Activated CD4-positive, alpha-beta memory T cell treated with anti-CD3 and anti-CD28 coated beads, Interleukin-2, amount 10 ng/mL, durations not matched to agents 7 days and 5 days (primary cell): ENCODE measurements around the gene DSPP. TPM values are rescaled to one million over a fixed set of nuclear protein-coding genes. Genes with fewer than 3 reads are reported as not detected.

ENCODE experiments used
- CTCF ChIA-PET: fragments of 350-600 bp; sonication (Branson Sonifier 250); formaldehyde crosslinking; loops from one replicate; lab custom pipeline; 2021; ENCODE audit warnings: antibody characterized with exemption, inconsistent platforms; lab: Charles Lee
- POLR2A ChIA-PET: fragments of 350-600 bp; sonication (Branson Sonifier 250); formaldehyde crosslinking; loops from one replicate; lab custom pipeline; 2021; ENCODE audit warnings: antibody characterized with exemption; lab: Charles Lee
- DNase-seq: peaks from one replicate; pipeline ENCODE4 v3.0.0-alpha.2; 2020
- H3K27ac Mint-ChIP-seq: one replicate; pipeline ENCODE4 v1.8.0; 2021; ENCODE audit warnings: mild to moderate bottlenecking, mixed read lengths
- H3K27me3 Mint-ChIP-seq: one replicate; pipeline ENCODE4 v1.8.0; 2021; ENCODE audit warnings: mixed read lengths
- H3K36me3 Mint-ChIP-seq: one replicate; pipeline ENCODE4 v1.8.0; 2021; ENCODE audit warnings: low read depth, mixed read lengths
- H3K4me1 Mint-ChIP-seq: one replicate; pipeline ENCODE4 v1.8.0; 2021; ENCODE audit warnings: mixed read lengths
- H3K4me3 Mint-ChIP-seq: one replicate; pipeline ENCODE4 v1.8.0; 2021; ENCODE audit warnings: mild to moderate bottlenecking, mixed read lengths
- H3K9me3 Mint-ChIP-seq: one replicate; pipeline ENCODE4 v1.8.0; 2021; ENCODE audit warnings: mixed read lengths
- total RNA-seq, 2 experiments: library from RNA; stranded (reverse); gene quantifications; one replicate each; pipeline ENCODE4 v1.2.3, GENCODE V29; 2021

The DSPP gene
- total RNA-seq, 2 experiments from 2014 or later, result not detected

DNA sequence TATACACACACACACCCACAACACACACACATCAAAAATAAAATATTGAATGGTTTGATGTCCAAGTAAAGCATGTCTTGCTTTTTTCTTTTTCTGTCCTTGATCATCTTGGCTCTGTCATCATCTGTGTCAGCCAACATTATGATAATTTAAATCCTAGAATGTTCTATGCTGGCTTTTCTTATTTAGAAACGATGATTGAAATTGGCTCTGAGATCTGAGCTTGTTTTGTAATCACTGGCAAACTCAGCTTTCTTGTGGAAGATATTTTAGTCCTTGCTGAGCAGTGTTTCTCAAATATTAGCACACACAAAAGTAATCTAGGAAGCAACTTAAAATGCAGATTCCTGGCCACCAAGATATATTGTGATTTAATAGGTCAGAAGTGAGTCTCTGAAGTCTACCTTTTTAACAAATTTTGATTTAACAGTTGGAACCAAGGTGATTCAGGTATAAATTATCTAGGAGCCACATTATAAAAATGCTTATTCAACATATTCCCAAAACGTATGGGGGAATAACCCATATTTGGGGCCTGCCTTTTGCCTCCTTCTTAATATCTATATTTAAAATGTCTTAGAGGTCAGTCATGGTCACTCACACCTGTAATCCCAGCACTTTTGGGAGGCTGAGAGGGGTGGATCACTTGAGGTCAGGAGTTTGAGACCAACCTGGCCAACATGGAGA is 24.0 kb upstream of the DSPP start:
- Mint-ChIP-seq H3K27me3 (no peaks in the 10 kb centered on the region), H3K4me1 (peaks cover 3% of the 10 kb centered on the region), H3K27ac (no peak overlapping the region), H3K4me3 (no peak overlapping the region), H3K36me3 (no peaks in the 10 kb centered on the region), H3K9me3 (no peaks in the 10 kb centered on the region)
- no peak for DNase-seq
- ChIA-PET CTCF (no interaction called here), POLR2A (no interaction called here)

DNA sequence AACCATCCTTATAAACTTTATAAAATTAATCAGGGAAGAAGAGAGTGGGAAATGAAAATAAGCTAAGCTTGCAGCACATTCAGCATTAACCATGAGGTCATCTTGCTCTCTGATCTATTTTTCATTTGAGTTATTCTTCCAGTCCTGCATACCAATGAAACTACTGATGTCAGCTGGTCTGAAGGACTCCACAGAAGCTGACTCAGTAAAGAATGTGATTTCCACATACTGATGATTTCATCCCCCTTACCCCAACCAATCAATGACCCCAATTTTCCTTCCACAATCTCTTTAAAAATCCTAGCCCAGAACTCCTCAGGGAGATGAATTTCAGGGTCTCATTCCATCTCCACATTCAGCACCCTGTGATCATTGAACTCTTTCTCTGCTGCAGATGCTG is 18.8 kb upstream of the DSPP start:
- POLR2A ChIA-PET, result no interaction called here
- no peak overlapping the region for H3K4me3 Mint-ChIP-seq
- no peaks in the 10 kb centered on the region for H3K36me3 Mint-ChIP-seq
- no peaks in the 10 kb centered on the region for H3K4me1 Mint-ChIP-seq
- peaks cover 14% of the 10 kb centered on the region for H3K27me3 Mint-ChIP-seq
- CTCF ChIA-PET, result no interaction called here
- DNase-seq, result no peak
- no peak overlapping the region for H3K27ac Mint-ChIP-seq
- H3K9me3 Mint-ChIP-seq, result no peaks in the 10 kb centered on the region

DNA sequence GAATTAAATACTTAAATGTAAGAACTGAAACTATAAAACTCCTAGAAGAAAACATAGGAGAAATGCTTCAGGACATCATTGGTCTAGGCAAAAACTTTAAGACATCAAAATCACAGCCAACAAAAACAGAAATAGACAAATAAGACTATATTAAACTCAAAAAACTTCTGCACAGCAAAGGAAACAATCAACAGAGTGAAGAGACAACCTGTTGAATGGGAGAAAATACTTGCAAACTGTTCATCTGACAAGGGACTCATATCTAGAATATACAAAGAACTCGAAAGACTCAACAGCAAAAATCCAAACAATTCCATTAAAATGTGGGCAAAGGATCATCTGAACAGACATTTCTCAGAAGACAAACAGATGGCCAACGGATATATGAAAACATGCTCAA is 16.2 kb upstream of the DSPP start:
- no peak overlapping the region for H3K27ac Mint-ChIP-seq
- H3K27me3 Mint-ChIP-seq, result peaks cover 24% of the 10 kb centered on the region
- DNase-seq, result no peak
- H3K4me3 Mint-ChIP-seq, result no peak overlapping the region
- CTCF ChIA-PET, result no interaction called here
- H3K9me3 Mint-ChIP-seq, result no peaks in the 10 kb centered on the region
- H3K4me1 Mint-ChIP-seq, result no peaks in the 10 kb centered on the region
- no peaks in the 10 kb centered on the region for H3K36me3 Mint-ChIP-seq
- POLR2A ChIA-PET, result no interaction called here

DNA sequence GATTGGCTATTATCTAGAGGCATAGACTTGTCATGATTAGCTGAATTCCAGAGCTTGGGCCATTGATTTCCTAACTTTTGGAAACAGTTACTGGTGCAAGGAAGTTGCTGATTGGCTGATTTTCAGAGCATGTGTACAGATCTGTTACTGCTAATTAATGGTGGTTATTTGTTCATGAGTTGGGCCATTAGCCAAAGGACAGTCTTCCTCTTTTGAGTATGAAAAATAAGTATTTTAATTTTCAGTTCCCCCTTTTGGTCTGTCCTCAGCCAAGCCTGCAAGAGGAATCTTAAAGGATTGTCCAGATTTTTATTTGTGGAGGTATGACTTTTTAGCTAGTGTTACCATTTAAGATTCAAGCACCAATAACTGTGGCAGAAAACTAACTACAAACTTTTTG is 7.0 kb upstream of the DSPP start:
- CTCF ChIA-PET, result no interaction called here
- no peak overlapping the region for H3K27ac Mint-ChIP-seq
- no peaks in the 10 kb centered on the region for H3K4me1 Mint-ChIP-seq
- no peak for DNase-seq
- POLR2A ChIA-PET, result no interaction called here
- H3K4me3 Mint-ChIP-seq, result no peak overlapping the region
- peaks cover 32% of the 10 kb centered on the region for H3K27me3 Mint-ChIP-seq
- no peaks in the 10 kb centered on the region for H3K9me3 Mint-ChIP-seq
- no peaks in the 10 kb centered on the region for H3K36me3 Mint-ChIP-seq

DNA sequence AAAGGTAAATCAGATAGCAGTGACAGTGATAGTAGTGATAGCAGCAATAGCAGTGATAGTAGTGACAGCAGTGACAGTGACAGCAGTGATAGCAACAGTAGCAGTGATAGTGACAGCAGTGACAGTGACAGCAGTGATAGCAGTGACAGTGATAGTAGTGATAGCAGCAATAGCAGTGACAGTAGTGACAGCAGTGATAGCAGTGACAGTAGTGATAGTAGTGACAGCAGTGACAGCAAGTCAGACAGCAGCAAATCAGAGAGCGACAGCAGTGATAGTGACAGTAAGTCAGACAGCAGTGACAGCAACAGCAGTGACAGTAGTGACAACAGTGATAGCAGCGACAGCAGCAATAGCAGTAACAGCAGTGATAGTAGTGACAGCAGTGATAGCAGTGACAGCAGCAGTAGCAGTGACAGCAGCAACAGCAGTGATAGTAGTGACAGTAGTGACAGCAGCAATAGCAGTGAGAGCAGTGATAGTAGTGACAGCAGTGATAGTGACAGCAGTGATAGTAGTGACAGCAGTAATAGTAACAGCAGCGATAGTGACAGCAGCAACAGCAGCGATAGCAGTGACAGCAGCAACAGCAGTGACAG is 6.1 kb downstream of the DSPP start:
- H3K4me3 Mint-ChIP-seq, result no peak overlapping the region
- no peaks in the 10 kb centered on the region for H3K9me3 Mint-ChIP-seq
- no peaks in the 10 kb centered on the region for H3K36me3 Mint-ChIP-seq
- ChIA-PET POLR2A (no interaction called here), CTCF (no interaction called here)
- no peak for DNase-seq
- no peak overlapping the region for H3K27ac Mint-ChIP-seq
- H3K27me3 Mint-ChIP-seq, result peaks cover 5% of the 10 kb centered on the region
- H3K4me1 Mint-ChIP-seq, result no peaks in the 10 kb centered on the region

DNA sequence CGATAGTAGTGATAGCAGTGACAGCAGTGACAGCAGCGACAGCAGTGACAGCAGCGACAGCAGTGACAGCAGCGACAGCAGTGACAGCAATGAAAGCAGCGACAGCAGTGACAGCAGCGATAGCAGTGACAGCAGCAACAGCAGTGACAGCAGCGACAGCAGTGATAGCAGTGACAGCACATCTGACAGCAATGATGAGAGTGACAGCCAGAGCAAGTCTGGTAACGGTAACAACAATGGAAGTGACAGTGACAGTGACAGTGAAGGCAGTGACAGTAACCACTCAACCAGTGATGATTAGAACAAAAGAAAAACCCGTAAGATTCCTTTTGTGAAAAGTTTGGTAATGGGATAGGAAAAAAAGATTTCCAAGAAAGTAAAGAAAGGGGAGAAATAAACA is 7.9 kb downstream of the DSPP start:
- Mint-ChIP-seq H3K4me3 (no peak overlapping the region), H3K27ac (no peak overlapping the region), H3K4me1 (no peaks in the 10 kb centered on the region), H3K9me3 (no peaks in the 10 kb centered on the region), H3K27me3 (peaks cover 8% of the 10 kb centered on the region), H3K36me3 (no peaks in the 10 kb centered on the region)
- DNase-seq, result no peak
- CTCF ChIA-PET, result no interaction called here
- POLR2A ChIA-PET, result no interaction called here

DNA sequence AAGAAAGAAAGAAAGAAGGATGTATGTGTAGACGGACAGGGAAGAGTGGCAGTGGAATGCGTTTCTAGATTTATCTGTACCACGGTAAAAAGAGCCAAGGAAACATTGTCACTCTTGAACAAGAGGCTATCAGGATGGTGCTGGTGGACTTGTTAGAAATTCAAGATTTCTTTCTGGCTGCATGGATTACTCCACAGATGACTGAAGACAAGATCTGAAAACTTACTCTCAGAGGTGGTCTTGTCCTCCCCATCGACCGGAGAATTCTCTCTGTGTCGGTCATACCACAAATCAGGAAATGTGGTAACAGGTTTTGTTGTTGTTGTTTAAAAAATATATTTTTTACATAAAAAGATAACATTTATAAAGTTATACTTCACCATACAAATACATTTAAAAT is 11.8 kb downstream of the DSPP start:
- POLR2A ChIA-PET, result no interaction called here

DNA sequence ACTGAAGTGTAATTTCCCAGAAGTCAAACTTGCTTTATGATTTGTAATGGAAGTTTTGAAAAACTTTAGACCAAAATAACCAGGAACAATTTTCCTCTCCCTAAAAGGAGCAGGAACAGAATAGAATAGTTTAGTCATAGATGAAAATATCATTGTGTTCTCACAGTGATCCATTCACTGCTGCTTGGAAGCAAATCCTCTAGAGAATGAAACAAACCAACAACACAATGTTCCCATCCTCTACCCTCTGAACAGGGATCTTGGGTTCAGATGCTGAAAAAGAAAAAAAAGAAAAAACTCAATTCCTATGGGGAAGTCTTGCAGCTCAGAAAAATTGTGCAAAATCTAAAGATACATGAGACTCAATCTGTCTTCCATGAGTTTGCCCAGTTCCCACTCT is 12.2 kb downstream of the DSPP start:
- Mint-ChIP-seq H3K36me3 (no peaks in the 10 kb centered on the region), H3K4me1 (no peaks in the 10 kb centered on the region), H3K27me3 (peaks cover 6% of the 10 kb centered on the region), H3K4me3 (no peak overlapping the region), H3K27ac (no peak overlapping the region), H3K9me3 (no peaks in the 10 kb centered on the region)
- POLR2A ChIA-PET, result no interaction called here
- CTCF ChIA-PET, result no interaction called here
- DNase-seq, result no peak

More for the DNA sequence above, 11.8 kb downstream of the DSPP start:
- CTCF ChIA-PET, result no interaction called here
- no peak overlapping the region for H3K27ac Mint-ChIP-seq
- no peaks in the 10 kb centered on the region for H3K4me1 Mint-ChIP-seq
- H3K4me3 Mint-ChIP-seq, result no peak overlapping the region
- no peaks in the 10 kb centered on the region for H3K9me3 Mint-ChIP-seq
- peaks cover 6% of the 10 kb centered on the region for H3K27me3 Mint-ChIP-seq
- DNase-seq, result no peak
- no peaks in the 10 kb centered on the region for H3K36me3 Mint-ChIP-seq

DNA sequence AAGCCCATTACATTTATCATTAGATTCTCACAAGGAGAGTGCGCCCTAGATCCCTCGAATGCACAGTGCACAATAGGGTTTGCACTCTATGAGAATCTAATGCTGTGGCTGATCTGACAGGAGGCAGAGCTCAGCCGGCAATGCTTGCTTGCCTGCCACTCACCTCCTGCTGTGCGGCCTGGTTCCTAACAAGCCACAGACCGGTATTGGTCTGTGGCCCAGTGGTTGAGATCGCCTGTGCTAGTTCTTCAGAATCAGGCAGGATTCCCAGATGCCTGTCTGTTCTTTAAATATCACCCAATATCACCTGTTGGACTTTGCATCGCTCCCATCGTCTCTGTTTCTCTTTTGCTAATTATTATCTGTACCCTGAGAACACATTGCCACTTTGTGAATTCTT is 14.0 kb downstream of the DSPP start:
- CTCF ChIA-PET, result no interaction called here

DNA sequence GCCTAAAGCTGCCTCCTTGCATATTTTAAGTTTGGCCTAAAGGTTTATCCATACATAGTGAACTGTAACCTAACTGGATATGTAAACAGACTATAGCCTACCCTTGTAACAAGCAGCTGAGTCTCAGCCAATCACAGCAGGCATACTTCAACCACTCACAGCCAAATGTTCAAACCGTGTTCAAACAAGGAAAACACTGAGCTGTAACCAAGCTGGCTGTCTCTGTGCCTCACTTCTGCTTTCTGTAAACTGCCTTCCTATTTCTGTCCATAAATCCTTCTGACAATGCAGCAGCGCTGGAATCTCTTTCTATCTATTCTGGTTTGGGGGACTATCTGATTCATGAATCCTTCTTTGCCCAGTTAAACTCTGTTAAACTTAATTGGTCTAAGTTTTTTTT is 16.4 kb downstream of the DSPP start:
- Mint-ChIP-seq H3K27ac (no peak overlapping the region), H3K4me3 (no peak overlapping the region), H3K9me3 (no peaks in the 10 kb centered on the region), H3K36me3 (no peaks in the 10 kb centered on the region), H3K4me1 (no peaks in the 10 kb centered on the region), H3K27me3 (peaks cover 5% of the 10 kb centered on the region)
- ChIA-PET POLR2A (no interaction called here), CTCF (no interaction called here)
- DNase-seq, result no peak

More for the DNA sequence above, 14.0 kb downstream of the DSPP start:
- Mint-ChIP-seq H3K4me3 (no peak overlapping the region), H3K4me1 (no peaks in the 10 kb centered on the region), H3K36me3 (no peaks in the 10 kb centered on the region), H3K27ac (no peak overlapping the region), H3K9me3 (no peaks in the 10 kb centered on the region), H3K27me3 (peaks cover 6% of the 10 kb centered on the region)
- POLR2A ChIA-PET, result no interaction called here
- no peak for DNase-seq

DNA sequence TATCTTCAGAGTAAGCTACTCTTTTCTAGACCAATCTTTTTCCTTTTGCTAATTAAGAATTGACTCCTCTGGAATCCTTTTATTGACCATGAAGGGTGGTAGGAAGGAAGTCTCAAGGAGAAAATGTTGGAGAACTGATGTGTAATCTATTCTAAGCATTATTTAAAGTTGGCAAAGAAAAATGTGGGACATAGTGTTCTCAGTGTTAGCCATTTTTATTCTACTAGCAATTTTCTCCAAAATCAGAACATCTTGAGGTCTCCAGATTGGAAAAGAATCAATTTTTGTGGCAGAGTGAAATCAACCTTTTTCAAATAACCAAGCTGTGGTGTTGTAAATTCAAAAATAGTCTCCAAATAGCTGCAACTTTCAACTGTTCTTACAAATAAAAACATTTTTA is 23.3 kb downstream of the DSPP start:
- H3K4me3 Mint-ChIP-seq, result no peak overlapping the region

DNA sequence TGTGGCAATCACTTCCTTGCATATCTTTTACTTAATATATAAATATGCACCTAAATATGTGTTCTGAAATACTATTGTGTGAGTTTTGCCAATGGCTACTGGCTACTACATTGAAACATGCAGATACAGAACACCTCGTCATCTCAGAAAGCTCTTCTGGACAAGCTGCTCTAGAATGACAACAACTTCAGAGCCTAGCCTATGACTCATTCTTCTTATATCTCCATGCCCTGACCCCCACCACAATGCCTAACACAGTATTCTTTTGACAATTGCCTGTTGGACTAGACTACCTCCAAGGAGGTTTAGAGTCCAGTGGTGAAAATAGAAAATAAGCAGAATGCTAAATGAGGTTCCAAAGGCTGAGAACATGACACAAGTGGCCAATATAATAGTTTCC is 24.1 kb downstream of the DSPP start:
- ChIA-PET POLR2A (no interaction called here), CTCF (no interaction called here)
- DNase-seq, result no peak
- no peaks in the 10 kb centered on the region for H3K36me3 Mint-ChIP-seq
- H3K4me1 Mint-ChIP-seq, result no peaks in the 10 kb centered on the region
- no peaks in the 10 kb centered on the region for H3K9me3 Mint-ChIP-seq
- H3K27ac Mint-ChIP-seq, result no peak overlapping the region
- no peak overlapping the region for H3K4me3 Mint-ChIP-seq
- peaks cover 8% of the 10 kb centered on the region for H3K27me3 Mint-ChIP-seq

More for the DNA sequence above, 23.3 kb downstream of the DSPP start:
- H3K9me3 Mint-ChIP-seq, result no peaks in the 10 kb centered on the region
- H3K36me3 Mint-ChIP-seq, result no peaks in the 10 kb centered on the region
- H3K4me1 Mint-ChIP-seq, result no peaks in the 10 kb centered on the region
- ChIA-PET POLR2A (no interaction called here), CTCF (no interaction called here)
- H3K27me3 Mint-ChIP-seq, result peaks cover 6% of the 10 kb centered on the region
- DNase-seq, result no peak
- no peak overlapping the region for H3K27ac Mint-ChIP-seq

DNA sequence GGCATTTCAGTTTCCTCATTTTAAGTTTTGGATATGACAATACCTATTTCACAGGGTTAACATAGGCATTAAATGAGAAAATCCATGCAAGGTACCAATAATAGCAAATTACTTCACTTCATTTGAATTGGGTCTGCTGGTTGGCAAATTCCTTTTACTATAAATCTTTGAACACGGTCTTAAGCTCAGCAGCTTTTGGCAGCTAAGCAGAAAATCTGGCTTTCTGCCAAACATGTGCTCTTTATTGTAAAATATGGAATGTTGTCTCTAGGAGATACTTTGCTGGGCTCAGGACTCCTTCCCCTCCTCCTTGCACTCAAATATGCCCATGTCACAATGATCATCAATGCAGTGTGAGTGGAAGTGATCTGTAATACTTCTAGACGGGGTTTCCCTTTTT is 24.9 kb downstream of the DSPP start:
- DNase-seq, result no peak
- H3K27ac Mint-ChIP-seq, result no peak overlapping the region
- no peaks in the 10 kb centered on the region for H3K36me3 Mint-ChIP-seq
- CTCF ChIA-PET, result no interaction called here
- POLR2A ChIA-PET, result no interaction called here
- H3K9me3 Mint-ChIP-seq, result no peaks in the 10 kb centered on the region
- H3K4me3 Mint-ChIP-seq, result no peak overlapping the region
- H3K27me3 Mint-ChIP-seq, result peaks cover 9% of the 10 kb centered on the region
- H3K4me1 Mint-ChIP-seq, result no peaks in the 10 kb centered on the region

DNA sequence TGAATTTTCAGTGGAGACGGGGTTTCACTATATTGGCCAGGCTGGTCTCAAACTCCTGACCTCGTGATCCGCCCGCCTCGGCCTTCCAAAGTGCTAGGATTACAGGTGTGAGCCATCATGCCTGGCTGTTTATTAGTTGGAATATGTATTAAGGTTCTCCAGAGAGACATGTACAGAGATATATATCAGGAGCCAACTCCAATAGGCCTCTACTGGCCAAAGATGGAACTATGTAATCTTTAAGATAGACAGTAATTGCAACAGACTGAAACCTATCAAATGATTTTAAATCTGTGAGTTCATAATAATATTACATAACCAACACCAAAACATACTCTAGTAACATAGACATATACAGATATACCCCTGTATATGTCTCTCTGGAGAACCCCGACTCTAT is 36.0 kb downstream of the DSPP start:
- H3K36me3 Mint-ChIP-seq, result no peaks in the 10 kb centered on the region
- POLR2A ChIA-PET, result no interaction called here
- no peaks in the 10 kb centered on the region for H3K9me3 Mint-ChIP-seq
- no peak for DNase-seq
- H3K27ac Mint-ChIP-seq, result no peak overlapping the region
- CTCF ChIA-PET, result no interaction called here
- H3K4me3 Mint-ChIP-seq, result no peak overlapping the region
- no peaks in the 10 kb centered on the region for H3K4me1 Mint-ChIP-seq
- peaks cover 16% of the 10 kb centered on the region for H3K27me3 Mint-ChIP-seq
